Measurements from ENCODE around the gene CXCL12. TPM values are rescaled to one million over a fixed set of nuclear protein-coding genes. Genes with fewer than 3 reads are reported as not detected.

CXCL12 gene
- total RNA-seq, 1 experiment from 2014 or later = 0.14 TPM

- no peak for DNase-seq (ENCODE audit: low read depth)
- in situ Hi-C loops (cut with HindIII; ENCODE audit: low pct_unique_long_range_greater_than_20kb, low sequenced_read_pairs) = no loop called here
These were observed 5.7 kb upstream of the CXCL12 start for GRCh38 chr10:44390585-44391072.

- in situ Hi-C loops (cut with HindIII; ENCODE audit: low pct_unique_long_range_greater_than_20kb, low sequenced_read_pairs) = no loop called here
These were observed 4.7 kb upstream of the CXCL12 start for GRCh38 chr10:44389556-44389955.

GRCh38 chr10:44389150-44389549 lies 4.3 kb upstream of the CXCL12 start:
- in situ Hi-C loops (cut with HindIII; ENCODE audit: low pct_unique_long_range_greater_than_20kb, low sequenced_read_pairs) = no loop called here

More at GRCh38 chr10:44389556-44389955, 4.7 kb upstream of the CXCL12 start:
- no peak for DNase-seq (ENCODE audit: low read depth)

GRCh38 chr10:44388641-44389040 lies 3.7 kb upstream of the CXCL12 start:
- in situ Hi-C loops (cut with HindIII; ENCODE audit: low pct_unique_long_range_greater_than_20kb, low sequenced_read_pairs) = no loop called here
- DNase-seq (ENCODE audit: low read depth) = no peak

More at GRCh38 chr10:44389150-44389549, 4.3 kb upstream of the CXCL12 start:
- DNase-seq (ENCODE audit: low read depth) = no peak

GRCh38 chr10:44387853-44388251 lies 3.0 kb upstream of the CXCL12 start:
- in situ Hi-C loops (cut with HindIII; ENCODE audit: low pct_unique_long_range_greater_than_20kb, low sequenced_read_pairs) = no loop called here
- no peak for DNase-seq (ENCODE audit: low read depth)

GRCh38 chr10:44386546-44387052 lies 1.7 kb upstream of the CXCL12 start:
- in situ Hi-C loops (cut with HindIII; ENCODE audit: low pct_unique_long_range_greater_than_20kb, low sequenced_read_pairs) = no loop called here
- DNase-seq (ENCODE audit: low read depth) = peak; percentile 67

- in situ Hi-C loops (cut with HindIII; ENCODE audit: low pct_unique_long_range_greater_than_20kb, low sequenced_read_pairs) = no loop called here
- no peak for DNase-seq (ENCODE audit: low read depth)
These were observed 972 bp upstream of the CXCL12 start for GRCh38 chr10:44385696-44386441.

GRCh38 chr10:44384601-44385025 lies 284 bp downstream of the CXCL12 start:
- in situ Hi-C loops (cut with HindIII; ENCODE audit: low pct_unique_long_range_greater_than_20kb, low sequenced_read_pairs) = no loop called here

GRCh38 chr10:44383749-44384600 lies 922 bp downstream of the CXCL12 start:
- in situ Hi-C loops (cut with HindIII; ENCODE audit: low pct_unique_long_range_greater_than_20kb, low sequenced_read_pairs) = no loop called here
- DNase-seq (ENCODE audit: low read depth) = no peak

More at GRCh38 chr10:44384601-44385025, 284 bp downstream of the CXCL12 start:
- no peak for DNase-seq (ENCODE audit: low read depth)

- in situ Hi-C loops (cut with HindIII; ENCODE audit: low pct_unique_long_range_greater_than_20kb, low sequenced_read_pairs) = no loop called here
- DNase-seq (ENCODE audit: low read depth) = no peak
These were observed 1.7 kb downstream of the CXCL12 start for GRCh38 chr10:44382981-44383748.

GRCh38 chr10:44382131-44382858 lies 2.6 kb downstream of the CXCL12 start:
- in situ Hi-C loops (cut with HindIII; ENCODE audit: low pct_unique_long_range_greater_than_20kb, low sequenced_read_pairs) = no loop called here

GRCh38 chr10:44380829-44381600 lies 3.9 kb downstream of the CXCL12 start:
- in situ Hi-C loops (cut with HindIII; ENCODE audit: low pct_unique_long_range_greater_than_20kb, low sequenced_read_pairs) = no loop called here
- DNase-seq (ENCODE audit: low read depth) = no peak

More at GRCh38 chr10:44382131-44382858, 2.6 kb downstream of the CXCL12 start:
- no peak for DNase-seq (ENCODE audit: low read depth)

GRCh38 chr10:44379907-44380306 lies 5.0 kb downstream of the CXCL12 start:
- DNase-seq (ENCODE audit: low read depth) = no peak
- in situ Hi-C loops (cut with HindIII; ENCODE audit: low pct_unique_long_range_greater_than_20kb, low sequenced_read_pairs) = no loop called here

- in situ Hi-C loops (cut with HindIII; ENCODE audit: low pct_unique_long_range_greater_than_20kb, low sequenced_read_pairs) = no loop called here
- DNase-seq (ENCODE audit: low read depth) = no peak
These were observed 6.3 kb downstream of the CXCL12 start for GRCh38 chr10:44378626-44379025.

- no peak for DNase-seq (ENCODE audit: low read depth)
- in situ Hi-C loops (cut with HindIII; ENCODE audit: low pct_unique_long_range_greater_than_20kb, low sequenced_read_pairs) = no loop called here
These were observed 7.1 kb downstream of the CXCL12 start for GRCh38 chr10:44377651-44378310.

- peak; percentile 65 for DNase-seq (ENCODE audit: low read depth)
- in situ Hi-C loops (cut with HindIII; ENCODE audit: low pct_unique_long_range_greater_than_20kb, low sequenced_read_pairs) = no loop called here
These were observed 8.3 kb downstream of the CXCL12 start for GRCh38 chr10:44376472-44377099.
